GM23338 (cell line): ENCODE measurements around the gene DPEP3.

Experiments used
- EZH2 ChIP-seq: fragments of 200-600 bp; sonication (generic); IDR thresholded peaks from one replicate; pipeline ENCODE4 v1.8.0; 2017; ENCODE audit warnings: antibody characterized with exemption, mild to moderate bottlenecking, low read depth; ENCODE audit not compliant: unreplicated experiment
- EZH2phosphoT487 ChIP-seq: fragments of 200-600 bp; sonication (generic); IDR thresholded peaks from one replicate; pipeline ENCODE4 v1.8.1; 2018; ENCODE audit warnings: antibody characterized with exemption; ENCODE audit not compliant: unreplicated experiment
- POLR2AphosphoS5 ChIP-seq: IDR thresholded peaks from 2 replicates; pipeline ENCODE4 v1.6.1; 2016; ENCODE audit warnings: antibody characterized with exemption, low read depth
- ZNF114 ChIP-seq: fragments of 250-450 bp; sonication (Bioruptor Pico); IDR thresholded peaks from 2 replicates; pipeline ENCODE4 v1.5.0; 2020; ENCODE audit warnings: mild to moderate bottlenecking, moderate library complexity
- TF ChIP-seq, protein P1 (sequence below), 2 experiments: fragments of 200-600 bp in 1 of 2; sonication (generic) in 1 of 2; conservative IDR thresholded peaks; 2 replicates each; pipeline versions ENCODE4 v1.5.1 to v1.6.1; 2016 to 2017; ENCODE audit warnings: antibody characterized with exemption in 2 of 2, low read depth in 2 of 2, mild to moderate bottlenecking in 2 of 2, moderate library complexity in 1 of 2
- TF ChIP-seq, protein P2 (sequence below): IDR thresholded peaks from 2 replicates; pipeline ENCODE4 v1.6.1; 2016; ENCODE audit warnings: antibody characterized with exemption
- TF ChIP-seq, protein P3 (sequence below): IDR thresholded peaks from one replicate; pipeline ENCODE4 v1.6.1; 2018; ENCODE audit warnings: antibody characterized with exemption; ENCODE audit not compliant: unreplicated experiment

DNA sequence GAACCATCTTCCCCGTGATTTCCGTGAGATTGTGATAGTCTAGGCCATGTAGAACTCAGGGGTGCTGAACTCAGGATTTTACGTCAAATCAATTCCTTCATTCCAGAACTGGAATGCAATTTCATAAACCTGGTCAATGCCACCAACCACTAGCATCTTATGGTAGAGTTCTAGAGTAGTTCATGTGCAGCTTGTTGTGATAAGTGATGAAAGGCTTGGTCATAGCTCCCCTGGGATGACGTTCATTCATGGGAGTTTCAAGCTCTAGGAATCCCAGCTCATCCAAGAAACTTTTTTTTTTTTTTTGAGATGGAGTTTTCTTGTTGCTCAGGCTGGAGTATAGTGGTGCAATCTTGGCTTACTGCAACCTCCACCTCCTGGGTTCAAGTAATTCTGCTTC is 22.7 kb upstream of the DPEP3 start:
- TF ChIP-seq, protein P1, sequence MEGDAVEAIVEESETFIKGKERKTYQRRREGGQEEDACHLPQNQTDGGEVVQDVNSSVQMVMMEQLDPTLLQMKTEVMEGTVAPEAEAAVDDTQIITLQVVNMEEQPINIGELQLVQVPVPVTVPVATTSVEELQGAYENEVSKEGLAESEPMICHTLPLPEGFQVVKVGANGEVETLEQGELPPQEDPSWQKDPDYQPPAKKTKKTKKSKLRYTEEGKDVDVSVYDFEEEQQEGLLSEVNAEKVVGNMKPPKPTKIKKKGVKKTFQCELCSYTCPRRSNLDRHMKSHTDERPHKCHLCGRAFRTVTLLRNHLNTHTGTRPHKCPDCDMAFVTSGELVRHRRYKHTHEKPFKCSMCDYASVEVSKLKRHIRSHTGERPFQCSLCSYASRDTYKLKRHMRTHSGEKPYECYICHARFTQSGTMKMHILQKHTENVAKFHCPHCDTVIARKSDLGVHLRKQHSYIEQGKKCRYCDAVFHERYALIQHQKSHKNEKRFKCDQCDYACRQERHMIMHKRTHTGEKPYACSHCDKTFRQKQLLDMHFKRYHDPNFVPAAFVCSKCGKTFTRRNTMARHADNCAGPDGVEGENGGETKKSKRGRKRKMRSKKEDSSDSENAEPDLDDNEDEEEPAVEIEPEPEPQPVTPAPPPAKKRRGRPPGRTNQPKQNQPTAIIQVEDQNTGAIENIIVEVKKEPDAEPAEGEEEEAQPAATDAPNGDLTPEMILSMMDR (conservative IDR thresholded peaks at IDR 0.05; ENCODE audit: low read depth in 2 of 2), result no peak
- TF ChIP-seq POLR2AphosphoS5 (no peak), EZH2phosphoT487 (no peak), ZNF114 (CRISPR knock-in tag) (no peak), EZH2 (no peak)
- TF ChIP-seq, protein P2, sequence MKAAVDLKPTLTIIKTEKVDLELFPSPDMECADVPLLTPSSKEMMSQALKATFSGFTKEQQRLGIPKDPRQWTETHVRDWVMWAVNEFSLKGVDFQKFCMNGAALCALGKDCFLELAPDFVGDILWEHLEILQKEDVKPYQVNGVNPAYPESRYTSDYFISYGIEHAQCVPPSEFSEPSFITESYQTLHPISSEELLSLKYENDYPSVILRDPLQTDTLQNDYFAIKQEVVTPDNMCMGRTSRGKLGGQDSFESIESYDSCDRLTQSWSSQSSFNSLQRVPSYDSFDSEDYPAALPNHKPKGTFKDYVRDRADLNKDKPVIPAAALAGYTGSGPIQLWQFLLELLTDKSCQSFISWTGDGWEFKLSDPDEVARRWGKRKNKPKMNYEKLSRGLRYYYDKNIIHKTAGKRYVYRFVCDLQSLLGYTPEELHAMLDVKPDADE, result no peak
- TF ChIP-seq, protein P3, sequence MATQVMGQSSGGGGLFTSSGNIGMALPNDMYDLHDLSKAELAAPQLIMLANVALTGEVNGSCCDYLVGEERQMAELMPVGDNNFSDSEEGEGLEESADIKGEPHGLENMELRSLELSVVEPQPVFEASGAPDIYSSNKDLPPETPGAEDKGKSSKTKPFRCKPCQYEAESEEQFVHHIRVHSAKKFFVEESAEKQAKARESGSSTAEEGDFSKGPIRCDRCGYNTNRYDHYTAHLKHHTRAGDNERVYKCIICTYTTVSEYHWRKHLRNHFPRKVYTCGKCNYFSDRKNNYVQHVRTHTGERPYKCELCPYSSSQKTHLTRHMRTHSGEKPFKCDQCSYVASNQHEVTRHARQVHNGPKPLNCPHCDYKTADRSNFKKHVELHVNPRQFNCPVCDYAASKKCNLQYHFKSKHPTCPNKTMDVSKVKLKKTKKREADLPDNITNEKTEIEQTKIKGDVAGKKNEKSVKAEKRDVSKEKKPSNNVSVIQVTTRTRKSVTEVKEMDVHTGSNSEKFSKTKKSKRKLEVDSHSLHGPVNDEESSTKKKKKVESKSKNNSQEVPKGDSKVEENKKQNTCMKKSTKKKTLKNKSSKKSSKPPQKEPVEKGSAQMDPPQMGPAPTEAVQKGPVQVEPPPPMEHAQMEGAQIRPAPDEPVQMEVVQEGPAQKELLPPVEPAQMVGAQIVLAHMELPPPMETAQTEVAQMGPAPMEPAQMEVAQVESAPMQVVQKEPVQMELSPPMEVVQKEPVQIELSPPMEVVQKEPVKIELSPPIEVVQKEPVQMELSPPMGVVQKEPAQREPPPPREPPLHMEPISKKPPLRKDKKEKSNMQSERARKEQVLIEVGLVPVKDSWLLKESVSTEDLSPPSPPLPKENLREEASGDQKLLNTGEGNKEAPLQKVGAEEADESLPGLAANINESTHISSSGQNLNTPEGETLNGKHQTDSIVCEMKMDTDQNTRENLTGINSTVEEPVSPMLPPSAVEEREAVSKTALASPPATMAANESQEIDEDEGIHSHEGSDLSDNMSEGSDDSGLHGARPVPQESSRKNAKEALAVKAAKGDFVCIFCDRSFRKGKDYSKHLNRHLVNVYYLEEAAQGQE, result no peak
